DOHH2 (cell line): ENCODE data around the gene SUPT6H.

ENCODE experiments used
- CTCF ChIP-seq: fragments of 200-600 bp; sonication (generic); IDR thresholded peaks from one replicate; pipeline ENCODE4 v1.5.1; 2014; ENCODE audit warnings: antibody characterized with exemption, mild to moderate bottlenecking, low read depth, low read length; ENCODE audit not compliant: poor library complexity, severe bottlenecking
- EZH2phosphoT487 ChIP-seq: fragments of 200-600 bp; sonication (generic); IDR thresholded peaks from 2 replicates; pipeline ENCODE4 v1.6.1; 2017; ENCODE audit warnings: borderline replicate concordance, mild to moderate bottlenecking, antibody characterized with exemption, low read length, moderate library complexity, mixed read lengths

DNA sequence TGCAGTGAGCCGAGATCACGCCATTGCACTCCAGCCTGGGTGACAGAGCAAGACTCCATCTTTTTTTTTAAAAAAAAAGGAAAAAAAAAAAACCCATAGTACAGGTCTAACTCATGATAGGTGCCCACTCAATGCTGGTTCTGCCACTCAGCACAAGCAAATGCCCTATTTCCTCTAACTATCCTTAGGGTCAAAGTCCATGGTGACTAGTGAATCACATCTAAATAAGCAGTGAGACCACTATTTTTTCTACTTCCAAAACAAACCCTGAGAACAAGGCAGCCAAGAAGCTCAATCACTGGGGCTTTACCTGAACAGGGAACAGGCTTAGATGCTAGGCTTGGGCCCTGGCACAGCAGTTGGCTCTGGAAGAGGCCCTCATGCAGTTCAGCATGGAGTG is 20.4 kb upstream of the SUPT6H start:
- no peak for TF ChIP-seq CTCF
- no peak for TF ChIP-seq EZH2phosphoT487
